ENCODE measurements around the gene KCTD1. TPM values are rescaled to one million over a fixed set of nuclear protein-coding genes. Genes with fewer than 3 reads are reported as not detected.

The KCTD1 gene
- total RNA-seq, 1 donor from 2014 or later: 18.8 TPM

GRCh38 chr18:26456070-26456491 lies 92.3 kb downstream of the KCTD1 start:
- H3K27ac Mint-ChIP-seq (ENCODE audit: unreplicated experiment): no peak overlapping the region
- no peak for DNase-seq
- TF ChIP-seq CTCF (IDR thresholded peaks at IDR 0.05; ENCODE audit: partially characterized antibody, unreplicated experiment): no peak

GRCh38 chr18:26455639-26456038 lies 92.7 kb downstream of the KCTD1 start:
- peaks cover 14% of the 10 kb centered on the region for H3K4me1 Mint-ChIP-seq (ENCODE audit: low read depth, unreplicated experiment)

More at GRCh38 chr18:26456070-26456491, 92.3 kb downstream of the KCTD1 start:
- Mint-ChIP-seq H3K9me3 (ENCODE audit: unreplicated experiment) (peaks cover 2% of the 10 kb centered on the region), H3K27me3 (ENCODE audit: unreplicated experiment) (no peaks in the 10 kb centered on the region), H3K4me3 (ENCODE audit: unreplicated experiment) (no peak overlapping the region), H3K4me1 (ENCODE audit: low read depth, unreplicated experiment) (peaks cover 14% of the 10 kb centered on the region), H3K36me3 (ENCODE audit: unreplicated experiment) (peaks cover 7% of the 10 kb centered on the region)

GRCh38 chr18:26454616-26455015 lies 93.7 kb downstream of the KCTD1 start:
- no peak overlapping the region for H3K4me3 Mint-ChIP-seq (ENCODE audit: unreplicated experiment)
- peaks cover 2% of the 10 kb centered on the region for H3K9me3 Mint-ChIP-seq (ENCODE audit: unreplicated experiment)
- no peak for TF ChIP-seq CTCF (IDR thresholded peaks at IDR 0.05; ENCODE audit: partially characterized antibody, unreplicated experiment)
- no peak for DNase-seq
- peaks cover 14% of the 10 kb centered on the region for H3K4me1 Mint-ChIP-seq (ENCODE audit: low read depth, unreplicated experiment)
- peaks cover 7% of the 10 kb centered on the region for H3K36me3 Mint-ChIP-seq (ENCODE audit: unreplicated experiment)
- H3K27ac Mint-ChIP-seq (ENCODE audit: unreplicated experiment): no peak overlapping the region
- H3K27me3 Mint-ChIP-seq (ENCODE audit: unreplicated experiment): no peaks in the 10 kb centered on the region

More at GRCh38 chr18:26455639-26456038, 92.7 kb downstream of the KCTD1 start:
- Mint-ChIP-seq H3K4me3 (ENCODE audit: unreplicated experiment) (no peak overlapping the region), H3K9me3 (ENCODE audit: unreplicated experiment) (peaks cover 2% of the 10 kb centered on the region), H3K27me3 (ENCODE audit: unreplicated experiment) (no peaks in the 10 kb centered on the region), H3K27ac (ENCODE audit: unreplicated experiment) (no peak overlapping the region), H3K36me3 (ENCODE audit: unreplicated experiment) (peaks cover 7% of the 10 kb centered on the region)
- DNase-seq: no peak
- no peak for TF ChIP-seq CTCF (IDR thresholded peaks at IDR 0.05; ENCODE audit: partially characterized antibody, unreplicated experiment)

- Mint-ChIP-seq H3K27me3 (ENCODE audit: unreplicated experiment) (no peaks in the 10 kb centered on the region), H3K27ac (ENCODE audit: unreplicated experiment) (no peak overlapping the region), H3K9me3 (ENCODE audit: unreplicated experiment) (peaks cover 2% of the 10 kb centered on the region), H3K4me1 (ENCODE audit: low read depth, unreplicated experiment) (peaks cover 14% of the 10 kb centered on the region), H3K36me3 (ENCODE audit: unreplicated experiment) (peaks cover 7% of the 10 kb centered on the region), H3K4me3 (ENCODE audit: unreplicated experiment) (no peak overlapping the region)
- TF ChIP-seq CTCF (IDR thresholded peaks at IDR 0.05; ENCODE audit: partially characterized antibody, unreplicated experiment): no peak
- no peak for DNase-seq
Observed at GRCh38 chr18:26454192-26454591, 94.2 kb downstream of the KCTD1 start.

- no peaks in the 10 kb centered on the region for H3K36me3 Mint-ChIP-seq (ENCODE audit: unreplicated experiment)
- H3K27me3 Mint-ChIP-seq (ENCODE audit: unreplicated experiment): no peaks in the 10 kb centered on the region
- no peak for DNase-seq
- no peak overlapping the region for H3K4me3 Mint-ChIP-seq (ENCODE audit: unreplicated experiment)
- H3K27ac Mint-ChIP-seq (ENCODE audit: unreplicated experiment): no peak overlapping the region
- peaks cover under 1% of the 10 kb centered on the region for H3K9me3 Mint-ChIP-seq (ENCODE audit: unreplicated experiment)
- H3K4me1 Mint-ChIP-seq (ENCODE audit: low read depth, unreplicated experiment): peaks cover 9% of the 10 kb centered on the region
- no peak for TF ChIP-seq CTCF (IDR thresholded peaks at IDR 0.05; ENCODE audit: partially characterized antibody, unreplicated experiment)
Observed at GRCh38 chr18:26453386-26453901, 94.9 kb downstream of the KCTD1 start.

Measured in glutamatergic neuron (in vitro differentiated cells).